Right ventricle myocardium inferior (tissue), 1 donor: ENCODE results near the gene PLA2G6. TPM values are rescaled to one million over a fixed set of nuclear protein-coding genes. Genes with fewer than 3 reads are reported as not detected.
A peak's percentile ranks its signal among the peaks of the same experiment; 100 is the strongest.

Experiments
- ATAC-seq: fragments of 200-7000 bp; cut with Tn5 transposase; one replicate; pipeline ENCODE4 v1.9.1; 2020; ENCODE audit warnings: mild to moderate bottlenecking, moderate library complexity
- DNase-seq: peaks from one replicate; pipeline ENCODE4 v3.0.0; 2021; ENCODE audit errors: missing footprints
- intact Hi-C: fragments of 100-400 bp; cut with DNase I; formaldehyde crosslinking; loops from one replicate; pipeline ENCODE4 v1.11.0; 2022
- total RNA-seq: library from RNA; stranded (reverse); fragmentation: NEBNext Ultra II Directional; extraction: Animal tissue kit (Norgen Biotek cat#: 25700); gene quantifications from one replicate; pipeline ENCODE4 v1.2.1, GENCODE V29; 2021
- donor health status: DM: no; HTN: yes; CAD: no; lungs with severe emphysema.

The PLA2G6 gene
- total RNA-seq, 1 donor from 2014 or later = 11.4 TPM

DNA sequence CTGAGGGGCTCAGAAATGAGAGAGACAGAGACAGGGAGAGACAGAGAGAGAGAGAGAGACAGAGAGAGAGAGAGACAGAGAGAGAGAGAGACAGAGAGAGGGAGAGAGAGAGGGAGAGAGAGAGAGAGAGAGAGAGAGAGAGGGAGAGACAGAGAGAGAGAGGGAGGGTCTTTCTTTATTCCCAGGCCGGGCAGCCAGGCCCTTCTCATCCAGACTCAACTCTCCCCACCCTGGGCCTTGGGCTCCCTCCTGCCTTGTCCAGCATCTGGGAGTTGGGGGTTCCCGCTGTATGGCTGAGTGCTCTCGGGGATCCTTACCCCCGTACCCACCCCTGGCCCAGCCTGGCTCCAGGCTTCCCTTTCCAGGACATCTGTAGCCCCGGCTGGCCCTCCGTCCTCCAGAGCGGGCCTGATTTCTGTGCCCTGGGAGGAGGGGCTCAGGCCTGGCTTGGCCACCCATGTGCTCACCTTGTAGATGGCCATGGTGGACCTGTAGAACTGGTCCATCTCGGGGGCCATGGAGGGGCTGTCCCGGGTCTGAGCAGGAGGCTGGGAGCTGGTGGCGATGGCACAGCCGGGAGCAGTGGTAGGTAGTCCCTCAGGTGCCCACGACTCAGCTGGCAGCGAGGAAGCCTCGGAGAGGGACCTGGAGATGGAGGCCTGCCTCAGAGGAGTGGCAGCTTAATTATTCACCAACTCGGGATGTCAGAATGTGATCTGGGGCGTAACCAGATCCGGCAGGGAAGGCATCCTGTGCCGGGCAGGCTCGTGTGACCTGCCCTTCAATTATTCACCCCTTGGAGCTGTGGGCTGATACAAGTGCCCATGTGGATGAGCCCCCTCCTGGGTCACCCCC, 71.4 kb downstream of the PLA2G6 start, which contains the start of gene BAIAP2L2:
Gene BAIAP2L2, minus strand, starts transcription at position 677 of the 855 bp plus-strand sequence. Its CDS starts 159 bp downstream, at position 518.
- ATAC-seq = no peak
- peak; percentile 20 for DNase-seq
- intact Hi-C loops = loop anchor here (5.0 to 10.0 kb wide), 2 partner anchors 55 to 122 kb away; no protein-coding TSS in a partner anchor

GRCh38 chr22:38109371-38110001, 72.1 kb downstream of the PLA2G6 start:
- DNase-seq (peak; percentile 60), ATAC-seq (no peak)
- intact Hi-C loops = loop anchor here (5.0 to 10.0 kb wide), 2 partner anchors 55 to 123 kb away; no protein-coding TSS in a partner anchor

- intact Hi-C loops = no loop called here
- ATAC-seq (no peak), DNase-seq (peak; percentile 55)
Observed at GRCh38 chr22:38108561-38109319, 72.9 kb downstream of the PLA2G6 start.

GRCh38 chr22:38107692-38108515, 73.7 kb downstream of the PLA2G6 start:
- DNase-seq = peak; percentile 53
- peak; percentile 45 for ATAC-seq
- intact Hi-C loops = no loop called here

DNA sequence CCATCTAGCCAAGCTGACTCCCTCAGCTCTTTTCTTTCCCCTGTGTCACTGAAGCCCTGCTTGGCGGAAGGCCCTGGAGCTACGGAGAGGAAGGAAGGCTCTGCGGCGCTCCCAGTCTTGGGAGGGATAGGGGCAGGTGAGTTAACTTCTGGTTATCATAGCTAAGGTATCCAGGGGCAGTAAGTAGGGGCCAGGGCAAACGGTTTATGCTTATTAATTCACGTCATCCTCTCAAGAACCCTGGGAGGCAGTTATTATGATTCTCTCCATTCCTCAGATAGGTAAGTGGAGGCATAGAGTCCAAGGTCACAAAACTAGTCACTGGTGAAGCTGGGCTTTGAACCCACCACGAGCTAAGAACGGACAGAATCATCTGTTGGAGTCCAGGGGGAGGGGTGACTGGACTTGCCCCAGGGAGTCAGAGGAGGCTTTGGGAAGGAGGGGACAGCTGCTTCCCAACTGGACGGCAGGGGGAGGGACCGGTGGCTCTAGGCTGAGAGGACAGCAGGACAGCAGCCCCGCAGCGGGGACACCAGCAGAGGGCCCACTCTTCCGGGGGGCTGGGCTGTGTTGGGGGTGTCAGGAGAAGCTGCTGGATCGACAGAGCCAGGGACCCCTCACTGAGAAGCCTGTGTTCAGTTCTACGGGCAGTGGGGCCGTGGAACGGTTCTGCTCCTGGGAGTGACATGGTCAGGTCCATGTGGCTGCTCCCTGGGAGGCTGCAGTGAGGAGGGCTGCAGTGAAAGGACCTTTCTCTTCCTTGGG, 74.6 kb downstream of the PLA2G6 start:
- DNase-seq (peak; percentile 43), ATAC-seq (no peak)
- intact Hi-C loops = no loop called here

DNA sequence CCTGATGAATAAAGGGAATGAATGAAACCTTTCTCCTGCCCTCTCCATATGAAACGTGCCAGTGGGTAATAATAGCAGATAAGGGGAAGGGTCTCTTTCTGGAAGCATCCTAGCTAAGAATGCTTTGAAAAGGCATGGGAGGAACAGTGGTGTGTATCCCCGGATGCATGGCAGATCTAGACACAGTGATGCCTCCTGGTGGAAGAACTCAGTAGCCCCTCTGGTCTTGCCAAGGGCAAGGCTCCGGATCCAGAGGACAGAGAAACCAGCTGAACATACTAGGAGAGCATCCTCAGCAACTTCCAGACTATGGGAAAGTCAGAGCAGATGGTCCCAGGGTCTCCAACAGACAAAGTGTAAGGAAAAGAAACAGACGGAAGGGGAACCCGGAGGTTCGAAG, 77.5 kb downstream of the PLA2G6 start:
- intact Hi-C loops = no loop called here
- DNase-seq (peak; percentile 23), ATAC-seq (no peak)

DNA sequence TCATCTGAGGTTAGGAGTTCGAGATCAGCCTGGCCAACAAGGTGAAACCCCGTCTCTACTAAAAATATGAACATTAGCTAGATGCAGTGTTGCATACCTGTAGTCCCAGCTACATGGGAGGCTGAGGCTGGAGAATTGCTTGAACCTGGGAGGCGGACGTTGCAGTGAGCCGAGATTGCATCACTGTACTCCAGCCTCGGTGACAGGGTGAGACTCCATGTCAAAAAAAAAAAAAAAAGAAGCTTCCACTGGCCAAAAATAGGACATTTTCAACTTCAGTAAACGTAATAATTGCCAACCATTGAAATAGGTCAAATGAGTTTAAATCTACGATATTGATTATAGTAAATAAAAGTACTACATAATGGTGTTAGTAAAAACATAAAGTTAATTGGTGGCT, 78.0 kb downstream of the PLA2G6 start:
- intact Hi-C loops = no loop called here
- no peak for ATAC-seq
- no peak for DNase-seq

GRCh38 chr22:38098410-38099249, 83.0 kb downstream of the PLA2G6 start:
- intact Hi-C loops = no loop called here
- DNase-seq = peak; percentile 9
- ATAC-seq = no peak

DNA sequence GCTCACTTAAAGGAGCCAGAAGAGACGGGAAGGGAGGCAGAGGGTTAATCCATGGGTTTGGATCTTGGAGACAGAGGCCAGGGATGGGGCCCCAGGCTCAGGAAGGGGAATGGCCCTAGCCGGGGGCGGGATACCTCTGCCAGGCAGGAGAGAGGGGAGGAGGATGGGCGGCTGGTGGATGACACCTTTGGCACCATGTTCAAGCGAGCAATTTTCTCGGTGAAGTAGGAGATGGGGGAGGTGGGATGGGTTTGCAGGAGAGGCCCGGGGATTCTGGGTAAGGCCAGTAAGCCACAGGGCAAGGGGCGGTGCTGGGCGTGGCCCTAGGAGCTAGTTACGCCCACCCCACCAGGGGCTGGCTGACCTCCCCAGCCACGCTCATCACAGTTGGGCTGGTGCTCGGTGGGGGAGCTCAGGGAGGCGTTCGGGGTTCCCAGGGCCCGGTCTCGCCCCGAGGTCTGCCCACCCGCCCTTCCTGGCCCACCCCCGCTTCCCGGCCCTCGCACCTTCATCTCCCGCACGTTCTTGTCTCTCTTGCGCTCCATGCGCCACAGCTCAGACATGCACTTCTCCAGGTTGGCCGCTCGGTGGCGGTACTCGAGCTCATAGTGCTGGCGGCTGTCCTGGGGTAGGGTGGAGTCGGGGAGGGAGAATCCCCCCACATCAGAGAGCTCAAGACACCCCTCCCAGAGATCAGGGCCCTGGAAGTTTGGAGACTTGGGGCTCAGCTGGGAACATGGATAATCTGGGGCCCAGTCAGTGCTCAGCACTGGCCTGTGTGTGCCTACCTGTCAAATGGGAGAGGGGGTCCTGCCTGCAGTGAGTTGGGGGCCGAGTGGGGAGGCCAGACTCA, 83.8 kb downstream of the PLA2G6 start:
- intact Hi-C loops = no loop called here
- no peak for ATAC-seq
- peak; percentile 56 for DNase-seq

DNA sequence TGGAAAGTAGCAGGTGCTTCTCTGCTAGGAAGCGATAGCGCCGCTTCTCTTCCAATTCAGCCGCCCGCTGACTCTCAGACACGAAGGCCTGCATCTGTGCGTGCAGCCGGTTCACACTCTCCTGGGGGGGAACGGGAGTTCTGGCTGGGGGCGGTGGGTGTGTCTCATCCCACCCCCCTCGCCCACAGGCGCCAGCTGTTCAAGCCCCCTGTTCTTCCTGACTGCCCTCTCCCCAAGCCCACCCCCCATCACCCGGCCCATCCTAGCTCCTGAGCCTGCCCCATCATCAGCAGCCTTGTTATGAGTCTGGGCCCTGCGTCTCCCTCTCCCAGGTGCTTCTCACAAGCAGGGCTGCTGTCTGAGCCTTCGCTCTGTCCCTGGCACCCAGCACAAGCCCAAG, 84.6 kb downstream of the PLA2G6 start:
- peak; percentile 21 for DNase-seq
- intact Hi-C loops = no loop called here
- no peak for ATAC-seq

DNA sequence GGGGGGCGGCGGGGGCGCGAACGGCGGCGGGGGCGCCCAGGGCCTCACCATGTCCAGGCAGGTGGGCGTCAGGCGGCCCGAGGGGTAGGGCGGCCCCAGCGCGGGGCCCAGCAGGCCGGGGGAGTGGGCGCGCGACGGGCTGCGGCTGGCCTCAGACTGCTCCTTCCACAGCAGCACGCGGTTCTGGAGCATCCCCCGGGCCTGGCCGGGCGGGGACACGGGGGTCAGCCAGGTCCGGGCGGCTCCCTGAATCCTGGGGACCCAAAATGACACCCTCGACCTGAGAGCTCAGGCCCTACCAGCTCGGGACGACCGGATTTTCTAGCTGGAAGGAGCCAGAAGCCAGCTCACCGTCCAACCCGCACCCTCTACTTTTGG, 92.2 kb downstream of the PLA2G6 start:
- no peak for DNase-seq
- intact Hi-C loops = no loop called here
- ATAC-seq = no peak

- intact Hi-C loops = no loop called here
- peak; percentile 28 for ATAC-seq
- DNase-seq = peak; percentile 18
Observed at GRCh38 chr22:38088629-38089473, 92.8 kb downstream of the PLA2G6 start.

GRCh38 chr22:38087855-38088254, 93.8 kb downstream of the PLA2G6 start:
- intact Hi-C loops = no loop called here
- DNase-seq = no peak
- ATAC-seq = no peak

- intact Hi-C loops = no loop called here
- DNase-seq (no peak), ATAC-seq (no peak)
Observed at GRCh38 chr22:38086942-38087341, 94.7 kb downstream of the PLA2G6 start.
